GM06990 (cell line): Measurements from ENCODE around the gene FAM53B.

Experiments used
- DNase-seq: peaks from one replicate; pipeline ENCODE4 v3.0.0-alpha.2; 2011; ENCODE audit not compliant: insufficient read length; ENCODE audit errors: extremely low read depth
- H3K27me3 ChIP-seq: replicated peaks from 2 replicates; pipeline ENCODE4 v1.6.0; 2011; ENCODE audit warnings: low read length; ENCODE audit not compliant: control insufficient read depth, insufficient read depth
- H3K36me3 ChIP-seq: 2 replicates; pipeline ENCODE4 v1.5.1; 2011; ENCODE audit warnings: low read length; ENCODE audit not compliant: control insufficient read depth, insufficient read depth
- H3K4me3 ChIP-seq: replicated peaks from 2 replicates; pipeline ENCODE4 v1.5.1; 2011; ENCODE audit warnings: low read depth, mild to moderate bottlenecking, control low read depth, low read length
- CTCF ChIP-seq: IDR thresholded peaks from 2 replicates; pipeline ENCODE4 v1.5.1; 2011; ENCODE audit warnings: low read length, control low read depth, mild to moderate bottlenecking, inconsistent platforms; ENCODE audit not compliant: insufficient read depth, poor library complexity, severe bottlenecking

Gene FAM53B

GRCh38 chr10:124740369-124741280 lies 3.6 kb downstream of the FAM53B start:
- no peak overlapping the region for H3K4me3 ChIP-seq
- DNase-seq = peak; percentile 65
- TF ChIP-seq CTCF = no peak
- no peaks in the 10 kb centered on the region for H3K36me3 ChIP-seq
- no peaks in the 10 kb centered on the region for H3K27me3 ChIP-seq

- no peak for TF ChIP-seq CTCF
- no peak for DNase-seq
- H3K36me3 ChIP-seq = no peaks in the 10 kb centered on the region
- no peak overlapping the region for H3K4me3 ChIP-seq
- no peaks in the 10 kb centered on the region for H3K27me3 ChIP-seq
Measured at GRCh38 chr10:124739986-124740368, 4.2 kb downstream of the FAM53B start.

- Histone ChIP-seq H3K4me3 (no peak overlapping the region), H3K36me3 (no peaks in the 10 kb centered on the region), H3K27me3 (no peaks in the 10 kb centered on the region)
- DNase-seq = no peak
- TF ChIP-seq CTCF = no peak
Measured at GRCh38 chr10:124739119-124739921, 4.9 kb downstream of the FAM53B start.

- H3K4me3 ChIP-seq = no peak overlapping the region
- no peaks in the 10 kb centered on the region for H3K36me3 ChIP-seq
- no peaks in the 10 kb centered on the region for H3K27me3 ChIP-seq
- TF ChIP-seq CTCF = no peak
- no peak for DNase-seq
Measured at GRCh38 chr10:124738441-124738840, 5.7 kb downstream of the FAM53B start.

- DNase-seq = no peak
- TF ChIP-seq CTCF = no peak
- no peaks in the 10 kb centered on the region for H3K27me3 ChIP-seq
- H3K4me3 ChIP-seq = no peak overlapping the region
- H3K36me3 ChIP-seq = no peaks in the 10 kb centered on the region
Measured at GRCh38 chr10:124737708-124738107, 6.5 kb downstream of the FAM53B start.
